Measurements from ENCODE around the gene FAM83E.

DNA sequence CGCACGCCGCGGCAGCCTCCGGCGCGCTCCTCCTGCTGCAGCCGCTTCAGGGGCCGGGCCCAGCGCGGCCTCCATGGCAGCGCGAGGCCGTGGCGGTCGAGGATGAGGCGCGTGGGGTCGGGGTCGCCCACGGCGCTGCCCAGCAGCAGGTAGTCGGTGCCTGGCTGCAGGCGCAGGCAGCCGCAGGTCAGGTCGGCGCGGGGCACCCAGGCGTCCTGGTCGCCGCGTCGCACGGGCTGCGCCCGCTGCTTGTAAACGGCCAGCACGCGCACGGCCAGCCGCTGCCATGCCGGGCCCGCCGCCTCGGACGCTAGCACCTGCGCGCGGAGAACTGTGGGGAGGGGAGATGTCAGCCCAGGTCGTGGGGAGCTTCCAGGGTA, 46.8 kb upstream of the FAM83E start:
- TF ChIP-seq, protein P1, sequence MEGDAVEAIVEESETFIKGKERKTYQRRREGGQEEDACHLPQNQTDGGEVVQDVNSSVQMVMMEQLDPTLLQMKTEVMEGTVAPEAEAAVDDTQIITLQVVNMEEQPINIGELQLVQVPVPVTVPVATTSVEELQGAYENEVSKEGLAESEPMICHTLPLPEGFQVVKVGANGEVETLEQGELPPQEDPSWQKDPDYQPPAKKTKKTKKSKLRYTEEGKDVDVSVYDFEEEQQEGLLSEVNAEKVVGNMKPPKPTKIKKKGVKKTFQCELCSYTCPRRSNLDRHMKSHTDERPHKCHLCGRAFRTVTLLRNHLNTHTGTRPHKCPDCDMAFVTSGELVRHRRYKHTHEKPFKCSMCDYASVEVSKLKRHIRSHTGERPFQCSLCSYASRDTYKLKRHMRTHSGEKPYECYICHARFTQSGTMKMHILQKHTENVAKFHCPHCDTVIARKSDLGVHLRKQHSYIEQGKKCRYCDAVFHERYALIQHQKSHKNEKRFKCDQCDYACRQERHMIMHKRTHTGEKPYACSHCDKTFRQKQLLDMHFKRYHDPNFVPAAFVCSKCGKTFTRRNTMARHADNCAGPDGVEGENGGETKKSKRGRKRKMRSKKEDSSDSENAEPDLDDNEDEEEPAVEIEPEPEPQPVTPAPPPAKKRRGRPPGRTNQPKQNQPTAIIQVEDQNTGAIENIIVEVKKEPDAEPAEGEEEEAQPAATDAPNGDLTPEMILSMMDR (conservative IDR thresholded peaks at IDR 0.05) = no peak
- no peak for TF ChIP-seq EZH2 (IDR thresholded peaks at IDR 0.05; ENCODE audit: low read depth)

Measured in PC-9 (cell line).